Subcutaneous abdominal adipose tissue (tissue), 5 donors: ENCODE results near the gene ZRSR2.

ENCODE experiments used
- H3K27ac ChIP-seq: one replicate; pipeline ENCODE4 v1.7.0; 2013; ENCODE audit warnings: low read depth, mild to moderate bottlenecking, inconsistent platforms, low read length, moderate library complexity
- H3K27me3 ChIP-seq, 5 donors: one replicate each; pipeline ENCODE4 v1.7.0; 2013; ENCODE audit warnings: low read length in 5 of 5, inconsistent platforms in 1 of 5; ENCODE audit not compliant: control insufficient read depth in 5 of 5, insufficient read depth in 4 of 5
- H3K36me3 ChIP-seq, 5 donors: one replicate each; pipeline ENCODE4 v1.7.0; 2013; ENCODE audit warnings: low read length in 5 of 5; ENCODE audit not compliant: control insufficient read depth in 5 of 5, insufficient read depth in 5 of 5
- H3K4me1 ChIP-seq, 5 donors: one replicate each; pipeline ENCODE4 v1.7.0; 2013; ENCODE audit warnings: low read length in 5 of 5, mild to moderate bottlenecking in 3 of 5, moderate library complexity in 1 of 5; ENCODE audit not compliant: control insufficient read depth in 5 of 5, insufficient read depth in 5 of 5
- H3K4me3 ChIP-seq, 5 donors: one replicate each; pipeline ENCODE4 v1.7.0; 2013; ENCODE audit warnings: low read length in 5 of 5, low read depth in 1 of 5
- H3K9ac ChIP-seq, 5 donors: one replicate each; pipeline ENCODE4 v1.7.0; 2013; ENCODE audit warnings: low read length in 5 of 5, mild to moderate bottlenecking in 4 of 5, moderate library complexity in 3 of 5
- H3K9me3 ChIP-seq, 5 donors: one replicate each; pipeline ENCODE4 v1.7.0; 2013; ENCODE audit warnings: low read length in 5 of 5; ENCODE audit not compliant: control insufficient read depth in 5 of 5
- donor health status: healthy.
- donor health status: healthy.
- donor health status: healthy.
- donor health status: healthy.
- donor health status: healthy.

The ZRSR2 gene

GRCh38 chrX:15858051-15858450, 67.8 kb downstream of the ZRSR2 start:
- Histone ChIP-seq H3K27ac (no peak overlapping the region), H3K9ac (no peak overlapping the region), H3K36me3 (no peaks in the 10 kb centered on the region), H3K4me3 (no peak overlapping the region), H3K27me3 (peaks cover 0 to 14% (median 2%) of the 10 kb centered on the region in 5 donors), H3K4me1 (peaks cover 0 to 23% (median 17%) of the 10 kb centered on the region in 5 donors), H3K9me3 (no peaks in the 10 kb centered on the region)

GRCh38 chrX:15860921-15861320, 70.6 kb downstream of the ZRSR2 start:
- Histone ChIP-seq H3K4me1 (peaks cover 0 to 3% (median 2%) of the 10 kb centered on the region in 5 donors), H3K9me3 (no peaks in the 10 kb centered on the region), H3K9ac (no peak overlapping the region), H3K4me3 (no peak overlapping the region), H3K36me3 (no peaks in the 10 kb centered on the region), H3K27me3 (peaks cover 0 to 10% (median 4%) of the 10 kb centered on the region in 5 donors), H3K27ac (no peak overlapping the region)

- H3K27me3 ChIP-seq, result peaks cover 0 to 15% (median 9%) of the 10 kb centered on the region in 5 donors
- H3K4me1 ChIP-seq, result no peaks in the 10 kb centered on the region
- H3K9me3 ChIP-seq, result no peaks in the 10 kb centered on the region
- H3K36me3 ChIP-seq, result no peaks in the 10 kb centered on the region
- H3K4me3 ChIP-seq, result no peak overlapping the region
- H3K27ac ChIP-seq, result no peak overlapping the region
- no peak overlapping the region for H3K9ac ChIP-seq
Observed at GRCh38 chrX:15864023-15864422, 73.7 kb downstream of the ZRSR2 start.

GRCh38 chrX:15864629-15865028, 74.3 kb downstream of the ZRSR2 start:
- no peak overlapping the region for H3K27ac ChIP-seq
- peaks cover 0 to 15% (median 9%) of the 10 kb centered on the region in 5 donors for H3K27me3 ChIP-seq
- no peak overlapping the region for H3K9ac ChIP-seq
- H3K9me3 ChIP-seq, result no peaks in the 10 kb centered on the region
- H3K36me3 ChIP-seq, result no peaks in the 10 kb centered on the region
- H3K4me1 ChIP-seq, result no peaks in the 10 kb centered on the region
- no peak overlapping the region for H3K4me3 ChIP-seq

- no peaks in the 10 kb centered on the region for H3K4me1 ChIP-seq
- no peak overlapping the region for H3K9ac ChIP-seq
- H3K9me3 ChIP-seq, result no peaks in the 10 kb centered on the region
- no peak overlapping the region for H3K27ac ChIP-seq
- H3K36me3 ChIP-seq, result no peaks in the 10 kb centered on the region
- H3K4me3 ChIP-seq, result no peak overlapping the region
- H3K27me3 ChIP-seq, result peaks cover 0 to 17% (median 9%) of the 10 kb centered on the region in 5 donors
Observed at GRCh38 chrX:15866147-15866546, 75.9 kb downstream of the ZRSR2 start.

- H3K27me3 ChIP-seq, result peaks cover 0 to 14% (median 9%) of the 10 kb centered on the region in 5 donors
- H3K36me3 ChIP-seq, result no peaks in the 10 kb centered on the region
- no peaks in the 10 kb centered on the region for H3K4me1 ChIP-seq
- H3K27ac ChIP-seq, result no peak overlapping the region
- H3K4me3 ChIP-seq, result no peak overlapping the region
- no peaks in the 10 kb centered on the region for H3K9me3 ChIP-seq
- no peak overlapping the region for H3K9ac ChIP-seq
Observed at GRCh38 chrX:15869695-15870094, 79.4 kb downstream of the ZRSR2 start.

GRCh38 chrX:15870310-15870709, 80.0 kb downstream of the ZRSR2 start:
- Histone ChIP-seq H3K27ac (no peak overlapping the region), H3K9me3 (no peaks in the 10 kb centered on the region), H3K9ac (no peak overlapping the region), H3K36me3 (no peaks in the 10 kb centered on the region), H3K27me3 (peaks cover 0 to 14% (median 9%) of the 10 kb centered on the region in 5 donors), H3K4me3 (no peak overlapping the region), H3K4me1 (no peaks in the 10 kb centered on the region)
